Right hindlimb (tissue), 1 donor: ENCODE data around the gene YTHDC1.
A peak's percentile ranks its signal among the peaks of the same experiment; 100 is the strongest.

Experiments
- DNase-seq: peaks from one replicate; pipeline ENCODE4 v3.0.0-alpha.2; 2018

The YTHDC1 gene

DNA sequence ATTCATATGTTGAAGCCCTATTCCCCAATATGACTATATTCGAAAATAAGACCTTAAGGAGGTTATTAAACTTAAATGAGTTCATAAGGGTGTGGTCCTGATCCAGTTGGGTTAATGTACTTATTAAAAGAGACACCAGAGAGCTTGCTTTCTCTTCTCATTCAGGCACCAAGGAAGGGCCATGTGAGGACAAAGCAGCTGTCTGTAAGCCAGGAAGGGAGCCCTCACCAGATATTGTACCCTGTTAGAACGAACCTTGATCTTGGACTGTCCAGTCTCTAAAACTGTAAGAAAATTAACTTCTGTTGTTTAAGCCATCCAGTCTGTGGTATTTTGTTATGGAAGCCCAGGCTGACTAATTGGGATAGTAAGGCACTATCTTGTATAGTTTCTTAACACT is 9.1 kb upstream of the YTHDC1 start:
- no peak for DNase-seq

DNA sequence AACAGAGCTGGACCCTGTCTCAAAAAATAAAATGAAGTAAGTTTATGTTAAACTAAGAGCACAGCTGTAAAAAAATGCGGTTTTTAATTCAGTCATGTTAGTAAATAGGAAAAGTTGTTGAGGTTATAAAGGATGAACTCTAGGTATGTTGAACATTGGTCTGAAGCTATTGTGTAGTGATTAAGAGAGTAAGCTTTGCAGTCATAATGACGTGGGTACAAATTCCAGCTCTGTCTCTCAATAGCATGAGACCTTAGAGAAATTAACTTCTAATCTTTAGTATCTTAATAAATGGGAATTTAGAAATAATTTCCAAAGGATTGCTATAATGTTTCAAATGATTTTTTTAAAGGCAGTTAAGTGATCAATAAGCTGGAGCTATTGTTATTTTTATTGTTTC is 2.9 kb upstream of the YTHDC1 start:
- DNase-seq: no peak

GRCh38 chr4:68349279-68349648 is 626 bp downstream of the YTHDC1 start:
- DNase-seq: peak; percentile 75

DNA sequence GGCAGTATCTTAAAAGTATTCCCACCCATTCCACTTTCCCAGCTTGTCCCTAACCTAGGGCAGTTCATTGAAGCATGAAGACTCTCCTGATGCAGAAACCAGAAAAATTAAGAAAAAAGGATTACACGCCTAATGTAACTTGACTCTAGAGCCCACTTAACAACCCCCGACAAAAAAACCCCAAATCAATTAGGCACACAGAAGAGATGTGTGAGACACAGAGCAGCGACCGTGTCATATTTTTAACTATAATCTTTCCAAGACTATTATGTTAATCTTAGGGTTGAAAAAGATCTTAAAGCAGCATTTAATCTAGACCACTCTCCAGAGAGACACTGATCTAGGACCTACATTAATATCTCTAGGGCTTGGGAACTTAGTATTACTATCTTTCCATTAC is 1.3 kb downstream of the YTHDC1 start:
- no peak for DNase-seq

DNA sequence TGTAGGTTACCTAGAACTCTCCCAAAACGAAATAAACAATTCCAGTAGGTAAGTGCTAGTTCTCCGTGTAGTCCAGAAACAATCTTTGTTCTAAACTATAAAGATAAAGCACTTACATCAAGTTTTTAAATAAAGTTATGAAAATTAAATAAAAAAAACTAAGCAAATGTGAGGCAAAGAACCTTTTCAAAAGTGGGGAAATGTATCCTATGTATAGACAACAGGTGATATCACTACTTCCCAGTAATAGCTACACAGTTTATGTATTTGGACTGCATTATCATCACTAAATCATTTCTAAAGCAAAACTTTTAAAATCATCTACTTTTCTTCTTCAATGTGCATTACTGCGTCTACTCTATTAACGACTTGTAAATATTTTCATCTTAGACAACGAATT is 2.0 kb downstream of the YTHDC1 start:
- DNase-seq: no peak

DNA sequence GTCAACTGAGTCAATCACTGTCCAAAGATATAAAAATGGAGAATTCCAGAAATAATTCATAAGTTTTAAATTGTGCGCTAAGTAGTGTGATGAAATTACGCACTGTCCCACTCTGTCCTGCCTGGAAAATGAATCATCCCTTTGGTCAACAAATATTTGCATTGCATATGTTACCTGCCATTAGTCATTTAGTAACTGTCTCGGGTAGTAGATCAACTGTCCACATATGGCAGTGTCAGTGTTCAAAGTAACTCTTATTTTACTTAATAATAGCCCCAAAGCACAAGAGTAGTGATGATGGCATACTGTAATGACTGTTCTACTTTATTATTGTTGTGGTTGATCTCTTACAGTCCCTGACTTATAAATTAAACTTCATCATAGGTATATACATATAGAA is 3.4 kb downstream of the YTHDC1 start:
- DNase-seq: no peak

GRCh38 chr4:68344785-68345184 is 5.1 kb downstream of the YTHDC1 start:
- no peak for DNase-seq

DNA sequence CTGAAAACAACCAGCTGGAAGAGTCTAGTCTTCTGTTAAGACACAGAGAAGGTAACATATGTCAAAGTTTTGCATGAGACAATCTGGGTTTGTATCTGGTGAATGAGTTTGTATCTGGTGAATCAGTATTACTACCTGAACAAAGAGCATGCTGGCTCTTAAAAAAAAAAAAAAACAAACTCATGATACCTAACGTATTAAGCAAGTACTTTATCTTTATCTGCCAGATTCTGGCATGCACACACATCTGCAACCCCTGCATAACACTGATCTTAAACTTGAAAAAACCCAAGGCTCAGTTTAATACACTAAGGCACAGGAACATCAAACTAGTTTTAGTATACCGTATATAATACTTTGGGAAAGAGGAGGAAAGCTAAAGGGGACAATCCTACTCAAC is 5.8 kb downstream of the YTHDC1 start:
- DNase-seq: no peak

DNA sequence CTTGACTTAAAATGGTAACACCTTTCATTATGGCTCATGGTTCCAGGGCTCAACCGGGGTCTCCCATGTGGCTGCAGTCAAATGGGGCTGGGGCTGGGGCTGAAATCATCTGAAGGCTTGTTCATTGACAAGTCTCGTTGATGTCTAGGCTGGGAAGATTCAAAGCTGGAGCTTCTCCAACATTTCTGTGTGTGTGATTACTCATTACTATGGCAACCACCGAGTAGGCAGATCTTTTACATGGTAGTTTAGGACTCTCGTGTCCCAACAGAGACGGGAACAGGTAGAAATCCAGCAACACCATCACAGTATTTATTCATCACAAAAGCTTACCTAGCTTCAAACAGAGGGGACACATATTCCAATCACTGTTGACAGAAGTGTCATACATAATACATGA is 7.8 kb downstream of the YTHDC1 start:
- no peak for DNase-seq

GRCh38 chr4:68338625-68339024 is 11.3 kb downstream of the YTHDC1 start:
- no peak for DNase-seq

GRCh38 chr4:68337522-68337921 is 12.4 kb downstream of the YTHDC1 start:
- no peak for DNase-seq

- no peak for DNase-seq
Measured at GRCh38 chr4:68337004-68337403, 12.9 kb downstream of the YTHDC1 start.

- DNase-seq: no peak
Measured at GRCh38 chr4:68336530-68336929, 13.4 kb downstream of the YTHDC1 start.

GRCh38 chr4:68326141-68326540 is 23.7 kb downstream of the YTHDC1 start:
- DNase-seq: no peak

DNA sequence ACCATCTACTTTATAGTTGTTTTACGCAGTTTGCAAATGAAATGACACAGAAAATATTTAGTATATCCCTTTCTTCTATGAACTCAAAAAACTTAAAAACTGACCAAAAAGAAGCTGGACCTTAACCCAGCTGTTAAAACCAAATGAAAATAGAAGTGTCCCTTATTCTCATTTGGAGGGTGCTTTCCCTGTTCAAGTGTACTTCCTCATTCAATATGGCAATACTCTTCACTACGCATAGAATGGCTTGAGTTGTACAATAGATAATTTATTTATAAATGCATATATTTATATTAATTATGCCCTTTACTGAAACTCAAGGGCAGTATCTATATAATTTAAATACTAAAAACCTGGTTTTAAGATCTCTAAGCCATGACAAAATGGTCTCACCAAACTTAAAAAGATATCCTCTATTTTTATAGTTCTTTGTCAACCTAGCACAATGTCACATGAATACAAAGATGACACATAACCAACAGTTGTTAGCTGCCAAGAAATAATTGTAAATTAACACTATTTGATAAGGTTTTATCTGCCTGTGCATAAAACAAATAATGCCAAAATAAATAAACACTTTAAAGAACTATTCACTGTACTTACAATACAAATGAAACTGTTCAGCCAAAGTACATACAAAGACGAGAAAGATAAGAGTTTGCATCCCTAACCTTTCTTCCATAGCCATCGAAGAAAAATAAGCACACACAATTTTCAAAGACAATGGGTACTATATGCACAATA is 25.2 kb downstream of the YTHDC1 start:
- no peak for DNase-seq

GRCh38 chr4:68319040-68319439 is 30.9 kb downstream of the YTHDC1 start:
- no peak for DNase-seq

- DNase-seq: no peak
Measured at GRCh38 chr4:68316193-68316969, 33.5 kb downstream of the YTHDC1 start.

DNA sequence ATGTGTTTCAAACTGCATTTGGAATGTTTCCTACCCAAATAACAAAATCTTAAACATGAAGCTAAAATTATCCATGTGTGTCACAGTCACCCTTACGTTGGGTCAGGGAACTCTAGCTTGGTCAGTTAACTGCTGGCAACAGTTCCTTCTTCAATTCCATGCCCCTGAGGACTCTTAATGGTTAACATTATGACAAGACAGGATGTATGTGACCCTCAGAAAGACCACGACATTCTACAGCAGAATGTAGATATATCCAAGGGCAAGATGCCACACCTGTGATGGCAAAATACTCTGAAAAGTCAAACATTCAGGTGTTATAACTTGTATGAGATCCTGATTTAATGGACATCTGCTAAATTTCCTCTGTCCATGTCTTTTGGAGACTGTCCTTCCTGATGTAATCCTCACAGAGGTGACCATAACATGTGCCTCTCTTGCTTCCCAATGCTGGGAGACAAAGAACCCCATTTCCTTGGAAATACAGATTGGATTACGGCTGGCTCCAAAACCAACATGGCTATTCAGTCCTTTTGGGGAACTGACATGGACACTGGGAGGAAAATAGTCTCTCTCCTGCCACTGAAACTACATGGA is 39.1 kb downstream of the YTHDC1 start:
- DNase-seq: no peak

DNA sequence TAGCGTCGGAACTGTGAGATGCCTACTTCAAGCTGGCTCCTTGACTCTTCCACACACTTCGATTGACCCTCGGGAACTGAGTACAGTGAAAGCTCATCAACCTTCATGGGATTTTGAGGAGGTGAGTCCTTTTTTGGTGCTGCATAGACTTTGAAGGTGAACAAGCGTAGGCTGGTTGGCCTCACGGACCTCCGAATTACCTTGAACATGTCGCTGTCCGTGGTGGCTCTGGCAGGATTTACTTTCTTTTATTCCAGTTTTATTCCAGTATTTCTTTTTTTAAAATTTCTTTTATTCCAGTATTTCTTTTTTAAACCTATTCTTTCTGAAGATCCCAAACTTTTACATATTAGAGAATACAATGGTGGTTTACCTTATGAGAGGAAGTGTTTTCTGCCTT is 45.2 kb downstream of the YTHDC1 start:
- no peak for DNase-seq

GRCh38 chr4:68299492-68300457 is 50.1 kb downstream of the YTHDC1 start:
- no peak for DNase-seq

GRCh38 chr4:68297137-68297536 is 52.8 kb downstream of the YTHDC1 start:
- no peak for DNase-seq

DNA sequence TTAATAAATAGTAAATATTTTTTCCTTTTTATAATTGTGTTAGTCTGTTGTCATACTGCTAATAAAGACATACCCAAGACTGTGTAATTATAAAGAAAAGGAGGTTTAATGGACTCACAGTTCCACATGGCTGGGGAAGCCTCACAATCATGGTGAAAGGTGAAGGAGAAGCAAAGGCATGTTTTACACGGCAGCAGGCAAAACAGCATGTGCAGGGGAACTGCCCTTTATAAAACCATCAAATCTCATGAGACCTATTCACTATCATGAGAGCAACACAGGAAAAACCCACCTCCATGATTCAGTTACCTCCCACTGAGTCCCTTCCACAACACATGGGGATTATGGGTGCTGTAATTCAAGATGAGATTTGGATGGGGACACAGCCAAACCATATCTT is 58.6 kb downstream of the YTHDC1 start:
- no peak for DNase-seq

GRCh38 chr4:68288393-68288740 is 61.5 kb downstream of the YTHDC1 start:
- no peak for DNase-seq
